IPS-20b (cell line): ENCODE measurements around the gene CSPG4.
"Not testable (repeated sequence)": the region's sequence is repeated elsewhere in the genome, so short reads cannot be mapped to it uniquely, and the experiment has no call there.

ENCODE experiments used
- H3K27ac ChIP-seq: one replicate; pipeline ENCODE4 v1.5.1; 2013; ENCODE audit warnings: low read length
- H3K27me3 ChIP-seq: 2 replicates; pipeline ENCODE4 v1.6.1; 2013; ENCODE audit warnings: mild to moderate bottlenecking, low read length, inconsistent platforms; ENCODE audit not compliant: insufficient read depth
- H3K36me3 ChIP-seq: 2 replicates; pipeline ENCODE4 v1.6.1; 2013; ENCODE audit warnings: low read depth, mild to moderate bottlenecking, inconsistent platforms, low read length, moderate library complexity; ENCODE audit not compliant: insufficient read depth
- H3K4me1 ChIP-seq: 2 replicates; pipeline ENCODE4 v1.6.1; 2013; ENCODE audit warnings: mild to moderate bottlenecking, control low read depth, inconsistent platforms, low read length, moderate library complexity; ENCODE audit not compliant: insufficient read depth
- H3K4me3 ChIP-seq: 2 replicates; pipeline ENCODE4 v1.5.1; 2013; ENCODE audit warnings: mild to moderate bottlenecking, low read length, inconsistent platforms
- H3K9ac ChIP-seq: 2 replicates; pipeline ENCODE4 v1.6.1; 2013; ENCODE audit warnings: low read depth, mild to moderate bottlenecking, inconsistent platforms, low read length, moderate library complexity
- H3K9me3 ChIP-seq: 2 replicates; pipeline ENCODE4 v1.6.1; 2013; ENCODE audit warnings: mild to moderate bottlenecking, low read depth, low read length, inconsistent platforms; ENCODE audit not compliant: insufficient read depth

CSPG4 gene

GRCh38 chr15:75696311-75696720 lies 16.3 kb downstream of the CSPG4 start:
- Histone ChIP-seq H3K9ac (no peak overlapping the region), H3K27ac (no peak overlapping the region), H3K36me3 (no peaks in the 10 kb centered on the region), H3K9me3 (no peaks in the 10 kb centered on the region), H3K4me3 (no peak overlapping the region), H3K27me3 (no peaks in the 10 kb centered on the region), H3K4me1 (peaks cover 12% of the 10 kb centered on the region; the same call in 1 of the 2 replicates)

GRCh38 chr15:75695634-75696310 lies 16.9 kb downstream of the CSPG4 start:
- Histone ChIP-seq H3K27me3 (no peaks in the 10 kb centered on the region), H3K36me3 (no peaks in the 10 kb centered on the region), H3K4me3 (no peak overlapping the region), H3K9ac (no peak overlapping the region), H3K27ac (no peak overlapping the region), H3K9me3 (no peaks in the 10 kb centered on the region), H3K4me1 (peaks cover 12% of the 10 kb centered on the region; the same call in 1 of the 2 replicates)

- Histone ChIP-seq H3K36me3 (no peaks in the 10 kb centered on the region), H3K27ac (no peak overlapping the region), H3K9me3 (no peaks in the 10 kb centered on the region), H3K27me3 (no peaks in the 10 kb centered on the region), H3K4me3 (no peak overlapping the region), H3K4me1 (peaks cover 12% of the 10 kb centered on the region; the same call in 1 of the 2 replicates), H3K9ac (no peak overlapping the region)
Measured at GRCh38 chr15:75695220-75695619, 17.4 kb downstream of the CSPG4 start.

GRCh38 chr15:75694241-75695182 lies 18.1 kb downstream of the CSPG4 start:
- H3K4me1 ChIP-seq, result peaks cover 12% of the 10 kb centered on the region; the same call in 1 of the 2 replicates
- no peak overlapping the region for H3K27ac ChIP-seq
- H3K36me3 ChIP-seq, result no peaks in the 10 kb centered on the region
- H3K4me3 ChIP-seq, result no peak overlapping the region
- no peaks in the 10 kb centered on the region for H3K9me3 ChIP-seq
- no peak overlapping the region for H3K9ac ChIP-seq
- no peaks in the 10 kb centered on the region for H3K27me3 ChIP-seq

GRCh38 chr15:75693501-75694240 lies 19.0 kb downstream of the CSPG4 start:
- peaks cover 12% of the 10 kb centered on the region; the same call in 1 of the 2 replicates for H3K4me1 ChIP-seq
- no peak overlapping the region for H3K27ac ChIP-seq
- H3K4me3 ChIP-seq, result no peak overlapping the region
- H3K9me3 ChIP-seq, result no peaks in the 10 kb centered on the region
- H3K36me3 ChIP-seq, result no peaks in the 10 kb centered on the region
- H3K9ac ChIP-seq, result no peak overlapping the region
- H3K27me3 ChIP-seq, result no peaks in the 10 kb centered on the region

DNA sequence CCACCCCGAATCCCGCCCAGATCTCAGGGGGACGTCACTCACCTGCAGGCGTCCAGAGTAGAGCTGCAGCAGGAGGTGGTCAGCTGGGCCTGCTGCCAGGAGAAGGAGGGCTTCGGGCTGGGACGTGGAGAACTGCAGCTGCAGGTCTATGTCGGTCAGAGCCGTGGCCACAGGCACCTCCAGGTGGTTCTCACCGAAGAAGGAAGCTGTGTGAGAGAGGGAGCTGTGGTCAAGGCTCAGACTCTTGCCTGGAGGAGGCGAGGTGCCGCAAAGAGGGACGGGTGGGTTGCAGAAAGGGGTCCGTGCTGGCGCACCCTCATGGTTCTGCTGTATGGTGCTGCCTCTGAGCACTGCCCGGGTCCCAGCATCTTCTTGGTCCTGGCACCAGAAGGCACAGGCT lies 19.6 kb downstream of the CSPG4 start:
- not testable (repeated sequence) for H3K27ac ChIP-seq, H3K27me3 ChIP-seq, H3K36me3 ChIP-seq, H3K4me3 ChIP-seq, H3K9me3 ChIP-seq, H3K9ac ChIP-seq
- peaks cover 12% of the 10 kb centered on the region; the same call in 1 of the 2 replicates for H3K4me1 ChIP-seq

DNA sequence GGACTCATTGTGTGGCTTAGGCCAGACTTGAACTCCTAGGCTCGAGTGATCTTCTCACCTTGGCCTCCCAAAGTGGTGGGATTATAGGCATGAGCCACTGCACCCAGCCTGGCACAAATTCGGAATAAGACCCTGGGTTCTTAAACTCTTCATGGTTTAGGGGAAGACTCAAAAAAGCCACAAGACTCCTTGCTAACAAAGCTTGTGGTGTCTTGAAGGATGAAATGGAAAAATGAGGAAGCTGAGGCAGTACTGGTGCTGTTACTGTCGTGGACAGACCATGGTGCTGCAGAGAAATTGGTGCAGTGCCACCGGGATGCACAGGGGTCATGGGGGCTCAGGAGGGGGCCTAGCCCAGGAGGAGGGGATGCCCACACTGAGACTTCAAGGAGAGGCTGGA lies 20.3 kb downstream of the CSPG4 start:
- H3K27me3 ChIP-seq, H3K9ac ChIP-seq, H3K27ac ChIP-seq, H3K4me3 ChIP-seq, H3K36me3 ChIP-seq, H3K9me3 ChIP-seq: not testable (repeated sequence)
- peaks cover 12% of the 10 kb centered on the region; the same call in 1 of the 2 replicates for H3K4me1 ChIP-seq

DNA sequence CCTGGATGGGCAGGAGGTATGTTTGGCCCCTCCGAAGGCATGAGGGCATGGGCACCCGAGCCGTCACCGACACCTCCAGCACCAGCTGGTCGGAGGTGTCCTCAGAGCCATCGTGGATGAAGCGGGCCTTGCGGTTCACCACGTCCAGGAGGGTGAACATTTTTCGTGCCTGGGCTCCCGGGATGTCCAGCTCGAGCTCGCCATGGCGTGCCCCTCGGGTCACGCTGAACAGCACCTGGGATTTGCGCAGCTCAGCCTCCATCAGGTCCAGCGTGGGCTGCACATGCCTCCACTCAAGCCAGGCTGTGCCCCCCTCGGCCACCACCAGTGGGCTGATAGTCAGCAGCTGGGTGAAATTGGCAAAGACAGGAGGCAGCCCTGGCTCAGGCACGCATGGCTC lies 23.2 kb downstream of the CSPG4 start:
- H3K36me3 ChIP-seq, H3K27me3 ChIP-seq, H3K4me1 ChIP-seq, H3K9ac ChIP-seq, H3K27ac ChIP-seq, H3K4me3 ChIP-seq, H3K9me3 ChIP-seq: not testable (repeated sequence)

DNA sequence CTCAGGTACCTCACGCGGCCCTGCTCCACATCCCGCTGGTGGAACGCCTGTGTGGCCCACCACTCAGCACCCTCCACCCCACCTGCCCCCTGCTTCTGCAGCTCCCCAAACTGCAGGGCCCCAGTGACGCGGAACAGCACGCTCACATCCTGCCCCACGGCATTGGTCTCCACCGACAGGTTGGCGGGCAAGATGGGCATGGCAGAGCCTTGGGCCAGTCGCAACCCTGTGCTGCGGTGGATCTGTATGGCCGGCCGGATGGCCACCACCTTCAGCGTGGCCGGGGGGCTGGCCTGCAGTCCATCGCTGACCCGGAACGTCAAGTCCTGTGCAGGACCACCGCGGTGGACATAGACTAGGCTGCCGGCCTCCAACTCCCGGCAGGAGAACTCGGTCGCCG lies 23.8 kb downstream of the CSPG4 start:
- Histone ChIP-seq H3K4me3 (no peak overlapping the region), H3K36me3 (no peaks in the 10 kb centered on the region), H3K9ac (no peak overlapping the region)

DNA sequence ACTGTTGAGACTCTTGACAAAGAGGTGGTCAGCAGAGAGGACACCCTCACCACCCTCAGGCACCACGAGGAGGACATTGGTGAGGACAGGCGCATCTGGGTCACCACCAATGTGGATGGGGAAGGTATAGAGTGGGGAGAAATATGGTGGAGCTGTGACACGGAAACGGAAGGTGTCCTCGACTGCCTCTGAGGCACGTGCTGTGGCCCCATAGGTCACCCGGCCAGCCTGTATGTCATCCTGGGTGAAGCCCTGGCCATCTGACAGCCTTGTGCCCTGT lies 24.4 kb downstream of the CSPG4 start:
- Histone ChIP-seq H3K4me1 (peaks cover 3% of the 10 kb centered on the region; the same call in 1 of the 2 replicates), H3K27ac (no peak overlapping the region), H3K9ac (no peak overlapping the region), H3K4me3 (no peak overlapping the region), H3K27me3 (no peaks in the 10 kb centered on the region), H3K9me3 (no peaks in the 10 kb centered on the region), H3K36me3 (no peaks in the 10 kb centered on the region)

More for the DNA sequence above, 23.8 kb downstream of the CSPG4 start:
- Histone ChIP-seq H3K4me1 (no peaks in the 10 kb centered on the region), H3K27me3 (no peaks in the 10 kb centered on the region), H3K9me3 (no peaks in the 10 kb centered on the region), H3K27ac (no peak overlapping the region)

- H3K4me1 ChIP-seq, result peaks cover 3% of the 10 kb centered on the region; the same call in 1 of the 2 replicates
- H3K36me3 ChIP-seq, result no peaks in the 10 kb centered on the region
- no peaks in the 10 kb centered on the region for H3K9me3 ChIP-seq
- no peak overlapping the region for H3K27ac ChIP-seq
- H3K27me3 ChIP-seq, result no peaks in the 10 kb centered on the region
- H3K9ac ChIP-seq, result no peak overlapping the region
- no peak overlapping the region for H3K4me3 ChIP-seq
Measured at GRCh38 chr15:75687486-75688277, 25.0 kb downstream of the CSPG4 start.
